Sigmoid colon (tissue), 7 donors: ENCODE results near the gene SLC7A14. TPM values are rescaled to one million over a fixed set of nuclear protein-coding genes. Genes with fewer than 3 reads are reported as not detected.

ENCODE experiments used
- DNase-seq: peaks from one replicate; pipeline ENCODE4 v3.0.0-alpha.2; 2019
- H3K27ac ChIP-seq, 4 donors: fragments of 200-600 bp; sonication (generic); one replicate each; pipeline ENCODE4 v1.5.1; 2016 to 2019; ENCODE audit warnings: mild to moderate bottlenecking in 1 of 4
- H3K27me3 ChIP-seq, 3 donors: fragments of 200-600 bp; sonication (generic); one replicate each; pipeline ENCODE4 v1.5.1; 2019; ENCODE audit warnings: mild to moderate bottlenecking in 1 of 3
- H3K36me3 ChIP-seq, 4 donors: fragments of 200-600 bp; sonication (generic); one replicate each; pipeline ENCODE4 v1.5.1; 2016 to 2019
- H3K4me1 ChIP-seq, 4 donors: fragments of 200-600 bp; sonication (generic); one replicate each; pipeline ENCODE4 v1.5.1; 2017 to 2019
- H3K4me3 ChIP-seq, 4 donors: fragments of 200-600 bp; sonication (generic); one replicate each; pipeline ENCODE4 v1.5.1; 2017 to 2019; ENCODE audit warnings: mild to moderate bottlenecking in 2 of 4, moderate library complexity in 1 of 4
- H3K9me3 ChIP-seq, 4 donors: fragments of 200-600 bp in 3 of 4; sonication (generic) in 3 of 4; one replicate each; pipeline versions ENCODE4 v1.5.1 to v1.6.1; 2013 to 2019
- EP300 ChIP-seq, 4 donors: sonication (generic); formaldehyde crosslinking; IDR thresholded peaks; one replicate each; pipeline ENCODE4 v1.6.1; 2017; ENCODE audit warnings: antibody characterized with exemption in 4 of 4
- POLR2A ChIP-seq, 2 donors: fragments of 450-650 bp; IDR thresholded peaks; one replicate each; pipeline ENCODE4 v1.6.1; 2016; ENCODE audit warnings: antibody characterized with exemption in 2 of 2, mild to moderate bottlenecking in 2 of 2, moderate library complexity in 2 of 2
- POLR2AphosphoS5 ChIP-seq, 4 donors: sonication (generic); formaldehyde crosslinking; IDR thresholded peaks; one replicate each; pipeline ENCODE4 v1.6.1; 2017; ENCODE audit warnings: antibody characterized with exemption in 4 of 4
- WGBS, 2 donors: extraction: QIAGEN DNeasy Blood & Tissue Kit; methylation state at CpG; one replicate each; pipeline ENCODE4 v1.1.7; 2013; 5-methylcytosine and 5-hydroxymethylcytosine counted together
- intact Hi-C: fragments of 100-400 bp; cut with DNase I; formaldehyde crosslinking; loops from one replicate; pipeline ENCODE4 v1.15.1; 2023
- polyA plus RNA-seq, 3 donors: library from polyadenylated mRNA; stranded (reverse); fragments of 200-250 nt; gene quantifications; one replicate each; pipeline ENCODE4 v1.2.3, GENCODE V29; 2013
- total RNA-seq, 4 donors: library from RNA; depleted of rRNA; stranded (reverse); fragments of >200 nt; gene quantifications; one replicate each; pipeline ENCODE4 v1.1.0, GENCODE V29; 2016
- TF ChIP-seq, protein P1 (sequence below), 4 experiments: fragments of 450-650 bp in 3 of 4; fragments of 200-600 bp in 1 of 4; IDR thresholded peaks; one replicate each; pipeline ENCODE4 v1.5.1; 2016 to 2019; ENCODE audit warnings: antibody characterized with exemption in 4 of 4, mild to moderate bottlenecking in 3 of 4, moderate library complexity in 2 of 4
- donor health status: healthy with polysubstance abuse.
- donor health status: Bipolar disorder and iron deficiency.
- donor health status: healthy.

Gene SLC7A14
- total and polyA plus RNA-seq, 7 donors, result 0.79 to 3.9 (median 2.8) TPM; not detected in 2

DNA sequence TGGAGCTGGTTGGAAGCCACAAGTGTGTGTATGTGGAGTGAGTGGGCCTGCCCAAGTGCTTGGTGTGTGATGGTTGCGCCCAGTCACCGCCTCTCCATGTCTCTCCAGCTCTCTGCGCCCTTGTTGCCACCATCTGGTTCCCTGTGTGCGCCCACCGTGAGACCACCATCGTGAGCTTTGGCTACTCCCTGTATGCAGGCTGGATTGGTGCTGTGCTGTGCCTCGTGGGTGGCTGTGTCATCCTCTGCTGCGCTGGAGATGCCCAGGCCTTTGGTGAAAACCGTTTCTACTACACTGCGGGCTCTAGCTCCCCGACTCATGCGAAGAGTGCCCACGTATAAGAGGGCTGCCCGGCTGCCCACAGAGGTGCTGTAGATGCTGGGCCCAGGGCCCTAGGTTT lies 153.5 kb downstream of the SLC7A14 start:
- H3K4me1 ChIP-seq, result no peaks in the 10 kb centered on the region
- TF ChIP-seq POLR2A (IDR thresholded peaks at IDR 0.05), result no peak
- TF ChIP-seq POLR2AphosphoS5 (IDR thresholded peaks at IDR 0.05), result no peak
- TF ChIP-seq, protein P1, sequence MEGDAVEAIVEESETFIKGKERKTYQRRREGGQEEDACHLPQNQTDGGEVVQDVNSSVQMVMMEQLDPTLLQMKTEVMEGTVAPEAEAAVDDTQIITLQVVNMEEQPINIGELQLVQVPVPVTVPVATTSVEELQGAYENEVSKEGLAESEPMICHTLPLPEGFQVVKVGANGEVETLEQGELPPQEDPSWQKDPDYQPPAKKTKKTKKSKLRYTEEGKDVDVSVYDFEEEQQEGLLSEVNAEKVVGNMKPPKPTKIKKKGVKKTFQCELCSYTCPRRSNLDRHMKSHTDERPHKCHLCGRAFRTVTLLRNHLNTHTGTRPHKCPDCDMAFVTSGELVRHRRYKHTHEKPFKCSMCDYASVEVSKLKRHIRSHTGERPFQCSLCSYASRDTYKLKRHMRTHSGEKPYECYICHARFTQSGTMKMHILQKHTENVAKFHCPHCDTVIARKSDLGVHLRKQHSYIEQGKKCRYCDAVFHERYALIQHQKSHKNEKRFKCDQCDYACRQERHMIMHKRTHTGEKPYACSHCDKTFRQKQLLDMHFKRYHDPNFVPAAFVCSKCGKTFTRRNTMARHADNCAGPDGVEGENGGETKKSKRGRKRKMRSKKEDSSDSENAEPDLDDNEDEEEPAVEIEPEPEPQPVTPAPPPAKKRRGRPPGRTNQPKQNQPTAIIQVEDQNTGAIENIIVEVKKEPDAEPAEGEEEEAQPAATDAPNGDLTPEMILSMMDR (IDR thresholded peaks at IDR 0.05), result no peak
- TF ChIP-seq EP300 (IDR thresholded peaks at IDR 0.05), result no peak
- no peaks in the 10 kb centered on the region for H3K36me3 ChIP-seq
- no peaks in the 10 kb centered on the region for H3K9me3 ChIP-seq
- intact Hi-C loops, result no loop called here
- no peak overlapping the region for H3K27ac ChIP-seq
- H3K4me3 ChIP-seq, result no peak overlapping the region
- DNase-seq, result no peak
- whole genome bisulfite sequencing, 2 donors, result 95 to 96% methylated on average over 14 of the region's 14 CpGs
- H3K27me3 ChIP-seq, result no peaks in the 10 kb centered on the region

DNA sequence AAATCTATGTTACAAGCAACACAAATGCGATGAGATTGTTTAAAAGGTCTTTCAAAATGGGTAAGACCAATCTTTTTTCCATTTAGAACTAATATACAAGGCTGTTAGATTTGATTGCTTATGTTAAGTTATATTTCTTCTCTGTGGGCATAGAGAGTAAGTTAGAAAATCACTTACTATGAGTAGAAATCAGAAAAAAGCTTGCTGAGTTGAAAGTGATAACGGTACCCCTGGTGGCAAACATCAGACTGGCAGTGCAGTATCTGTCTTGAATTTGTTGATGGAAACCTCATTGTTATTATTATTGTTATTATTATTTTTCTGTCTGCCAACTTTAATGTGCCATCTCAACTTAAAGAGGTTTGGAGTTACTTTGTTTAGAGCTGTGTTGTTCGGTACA lies 154.8 kb downstream of the SLC7A14 start:
- H3K4me3 ChIP-seq, result no peak overlapping the region

DNA sequence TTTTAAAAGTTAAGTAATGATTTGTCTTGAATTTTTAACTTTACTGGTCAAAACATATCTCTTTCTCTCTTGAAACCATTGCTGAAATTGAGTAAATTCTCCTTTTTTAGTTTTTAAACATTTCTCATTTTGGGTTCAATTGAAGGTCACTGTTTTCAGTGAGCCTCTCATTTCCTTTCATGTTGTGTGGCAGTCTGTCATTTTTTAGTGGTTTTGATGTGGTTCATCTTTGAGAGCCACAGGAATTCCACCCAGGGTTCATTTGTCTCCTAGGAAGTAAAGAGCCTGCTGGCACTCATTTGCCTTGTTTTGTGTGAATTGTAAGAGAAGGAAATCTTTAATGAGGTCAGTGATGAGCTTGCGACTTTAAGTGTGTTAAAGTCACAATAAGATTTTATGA lies 156.8 kb downstream of the SLC7A14 start:
- intact Hi-C loops, result no loop called here
- Histone ChIP-seq H3K36me3 (no peaks in the 10 kb centered on the region), H3K27ac (no peak overlapping the region), H3K27me3 (no peaks in the 10 kb centered on the region), H3K4me3 (no peak overlapping the region), H3K4me1 (no peaks in the 10 kb centered on the region), H3K9me3 (no peaks in the 10 kb centered on the region)
- DNase-seq, result no peak
- TF ChIP-seq POLR2AphosphoS5 (IDR thresholded peaks at IDR 0.05) (no peak), POLR2A (IDR thresholded peaks at IDR 0.05) (no peak), EP300 (IDR thresholded peaks at IDR 0.05) (no peak)
- TF ChIP-seq, protein P1 (IDR thresholded peaks at IDR 0.05), result no peak
- WGBS, 2 donors, result 60 to 74% methylated on average over 1 of the region's 1 CpG

More for the DNA sequence above, 154.8 kb downstream of the SLC7A14 start:
- TF ChIP-seq, protein P1 (IDR thresholded peaks at IDR 0.05), result no peak
- TF ChIP-seq POLR2A (IDR thresholded peaks at IDR 0.05) (no peak), EP300 (IDR thresholded peaks at IDR 0.05) (no peak), POLR2AphosphoS5 (IDR thresholded peaks at IDR 0.05) (no peak)
- no peaks in the 10 kb centered on the region for H3K9me3 ChIP-seq
- no peak for DNase-seq
- intact Hi-C loops, result no loop called here
- no peak overlapping the region for H3K27ac ChIP-seq
- 93% methylated on average over 3 of the region's 3 CpGs for WGBS, 2 donors
- no peaks in the 10 kb centered on the region for H3K4me1 ChIP-seq
- H3K27me3 ChIP-seq, result no peaks in the 10 kb centered on the region
- H3K36me3 ChIP-seq, result no peaks in the 10 kb centered on the region

DNA sequence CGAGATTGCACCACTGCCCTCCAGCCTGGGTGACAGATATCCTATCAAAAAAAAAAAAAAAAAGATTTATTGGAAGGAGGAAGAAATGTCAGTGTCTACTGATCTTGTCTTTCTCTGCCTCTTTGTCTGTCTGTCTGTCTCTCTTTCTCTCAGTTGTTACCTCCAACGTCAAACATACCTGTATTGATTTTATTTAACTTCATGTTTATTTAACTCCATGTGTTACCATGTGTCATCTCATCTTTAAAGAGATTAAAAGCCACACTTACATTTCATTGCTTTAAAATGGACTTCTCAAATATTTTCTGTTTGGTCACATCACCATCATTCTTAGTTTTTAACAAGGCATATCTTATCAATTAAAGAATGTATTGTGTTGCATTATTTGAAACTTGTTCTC lies 157.8 kb downstream of the SLC7A14 start:
- WGBS, 2 donors, result 49 to 83% methylated on average over 2 of the region's 2 CpGs
- Histone ChIP-seq H3K4me1 (no peaks in the 10 kb centered on the region), H3K36me3 (no peaks in the 10 kb centered on the region), H3K4me3 (no peak overlapping the region), H3K27me3 (no peaks in the 10 kb centered on the region), H3K9me3 (no peaks in the 10 kb centered on the region), H3K27ac (no peak overlapping the region)
- intact Hi-C loops, result no loop called here
- TF ChIP-seq, protein P1 (IDR thresholded peaks at IDR 0.05), result no peak
- TF ChIP-seq EP300 (IDR thresholded peaks at IDR 0.05) (no peak), POLR2A (IDR thresholded peaks at IDR 0.05) (no peak), POLR2AphosphoS5 (IDR thresholded peaks at IDR 0.05) (no peak)
- DNase-seq, result no peak

DNA sequence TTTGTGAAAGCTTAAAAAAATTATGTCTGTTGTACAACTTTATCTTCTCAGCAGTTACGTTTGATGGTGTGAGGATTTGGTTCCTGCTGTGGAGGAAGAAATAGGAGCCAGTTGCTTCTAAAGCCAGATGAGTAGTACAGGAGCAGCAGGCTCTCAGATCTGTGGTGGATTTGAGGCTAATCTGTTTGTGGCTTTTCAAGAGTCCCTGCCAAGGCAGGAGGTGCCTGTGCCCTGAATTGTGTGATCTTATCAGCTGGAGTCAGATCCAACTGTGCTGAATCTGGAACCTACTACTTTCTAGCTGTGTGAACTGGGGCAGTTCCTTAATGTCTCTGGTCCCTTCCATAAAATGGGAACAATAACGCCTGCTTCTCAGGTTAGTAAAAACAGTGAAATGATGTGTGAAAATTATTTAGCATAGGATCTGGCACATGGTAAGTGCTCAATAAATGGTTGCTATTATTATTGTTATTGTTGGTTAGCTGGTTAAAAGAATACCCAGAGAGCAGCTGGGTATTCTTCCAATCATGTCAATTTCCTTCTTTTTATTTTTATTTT lies 159.6 kb downstream of the SLC7A14 start:
- no peak for DNase-seq
- Histone ChIP-seq H3K4me1 (no peaks in the 10 kb centered on the region), H3K4me3 (no peak overlapping the region), H3K36me3 (no peaks in the 10 kb centered on the region), H3K27me3 (no peaks in the 10 kb centered on the region), H3K27ac (no peak overlapping the region), H3K9me3 (no peaks in the 10 kb centered on the region)
- intact Hi-C loops, result no loop called here
- no peak for TF ChIP-seq POLR2AphosphoS5 (IDR thresholded peaks at IDR 0.05)
- WGBS, 2 donors, result 79 to 90% methylated on average over 2 of the region's 2 CpGs
